HG03571 (cell line): Measurements from ENCODE around the gene ANKRD33.

ENCODE experiments used
- ATAC-seq: cut with Tn5 transposase; IDR thresholded peaks from one replicate; pipeline ENCODE4 v1.9.1; 2021; ENCODE audit not compliant: unreplicated experiment

ANKRD33 gene

DNA sequence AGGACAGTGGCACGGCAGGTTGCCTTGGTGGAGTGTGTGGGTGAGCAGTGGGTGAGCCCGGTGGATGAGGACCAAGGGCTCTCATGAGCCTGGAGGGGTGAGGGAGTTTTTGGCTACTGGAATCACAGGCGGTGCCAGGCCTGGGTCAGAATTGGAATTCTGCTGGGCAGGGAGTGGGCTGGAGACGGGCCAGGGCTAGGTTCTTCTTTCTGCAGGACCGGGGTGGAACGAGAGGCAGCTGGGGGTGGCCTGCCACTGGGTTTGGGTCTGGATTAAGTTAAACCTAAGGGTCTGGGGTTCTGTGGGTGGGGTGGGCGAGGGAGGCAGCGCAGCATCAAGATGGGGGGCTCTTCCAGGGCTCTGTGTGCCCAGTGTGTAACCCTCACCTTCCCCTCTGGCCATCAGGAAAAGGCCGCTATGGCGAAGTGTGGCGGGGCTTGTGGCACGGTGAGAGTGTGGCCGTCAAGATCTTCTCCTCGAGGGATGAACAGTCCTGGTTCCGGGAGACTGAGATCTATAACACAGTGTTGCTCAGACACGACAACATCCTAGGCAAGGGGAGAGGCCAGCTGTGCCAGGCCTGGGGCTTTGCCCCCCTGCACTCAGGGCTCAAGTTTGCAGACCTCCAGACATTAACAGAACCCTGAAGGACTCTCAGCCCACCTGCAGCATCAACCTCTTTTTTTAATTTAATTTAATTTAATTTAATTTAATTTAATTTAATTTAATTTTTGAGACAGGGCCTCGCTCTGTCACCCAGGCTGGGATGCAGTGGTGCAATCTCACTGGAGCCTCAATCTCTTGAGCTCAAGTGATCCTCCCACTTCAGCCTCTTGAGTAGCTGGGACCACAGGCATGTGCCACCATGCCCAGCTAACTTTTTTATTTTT, 26.4 kb downstream of the ANKRD33 start:
- no peak for ATAC-seq

DNA sequence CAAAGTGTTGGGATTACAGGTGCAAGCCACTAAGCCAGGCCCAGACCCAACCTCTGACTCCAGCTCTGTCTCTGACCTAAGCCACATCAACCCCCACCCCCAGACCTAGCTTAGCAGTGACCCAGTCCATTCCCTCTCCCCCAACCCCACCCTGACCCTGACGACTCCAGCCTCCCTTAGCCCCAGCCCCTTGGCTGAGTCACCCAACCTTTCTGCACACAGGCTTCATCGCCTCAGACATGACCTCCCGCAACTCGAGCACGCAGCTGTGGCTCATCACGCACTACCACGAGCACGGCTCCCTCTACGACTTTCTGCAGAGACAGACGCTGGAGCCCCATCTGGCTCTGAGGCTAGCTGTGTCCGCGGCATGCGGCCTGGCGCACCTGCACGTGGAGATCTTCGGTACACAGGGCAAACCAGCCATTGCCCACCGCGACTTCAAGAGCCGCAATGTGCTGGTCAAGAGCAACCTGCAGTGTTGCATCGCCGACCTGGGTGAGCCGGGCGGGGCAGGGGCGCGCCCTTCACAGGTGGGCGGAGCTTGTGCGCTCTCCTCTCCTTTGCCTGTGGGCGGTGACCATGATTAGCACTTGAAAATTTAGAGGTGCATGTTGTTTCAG, 27.2 kb downstream of the ANKRD33 start:
- no peak for ATAC-seq

DNA sequence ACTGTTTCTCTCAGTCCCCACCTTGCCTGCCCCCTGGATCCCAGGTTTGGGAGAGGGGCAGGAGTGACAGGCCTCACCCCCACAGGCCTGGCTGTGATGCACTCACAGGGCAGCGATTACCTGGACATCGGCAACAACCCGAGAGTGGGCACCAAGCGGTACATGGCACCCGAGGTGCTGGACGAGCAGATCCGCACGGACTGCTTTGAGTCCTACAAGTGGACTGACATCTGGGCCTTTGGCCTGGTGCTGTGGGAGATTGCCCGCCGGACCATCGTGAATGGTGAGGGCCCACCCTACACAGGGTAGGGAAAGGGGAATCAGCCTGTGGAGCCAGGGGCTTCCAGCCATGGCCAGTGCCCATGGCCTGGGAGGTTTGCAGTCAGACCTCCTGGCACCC, 28.0 kb downstream of the ANKRD33 start:
- no peak for ATAC-seq

DNA sequence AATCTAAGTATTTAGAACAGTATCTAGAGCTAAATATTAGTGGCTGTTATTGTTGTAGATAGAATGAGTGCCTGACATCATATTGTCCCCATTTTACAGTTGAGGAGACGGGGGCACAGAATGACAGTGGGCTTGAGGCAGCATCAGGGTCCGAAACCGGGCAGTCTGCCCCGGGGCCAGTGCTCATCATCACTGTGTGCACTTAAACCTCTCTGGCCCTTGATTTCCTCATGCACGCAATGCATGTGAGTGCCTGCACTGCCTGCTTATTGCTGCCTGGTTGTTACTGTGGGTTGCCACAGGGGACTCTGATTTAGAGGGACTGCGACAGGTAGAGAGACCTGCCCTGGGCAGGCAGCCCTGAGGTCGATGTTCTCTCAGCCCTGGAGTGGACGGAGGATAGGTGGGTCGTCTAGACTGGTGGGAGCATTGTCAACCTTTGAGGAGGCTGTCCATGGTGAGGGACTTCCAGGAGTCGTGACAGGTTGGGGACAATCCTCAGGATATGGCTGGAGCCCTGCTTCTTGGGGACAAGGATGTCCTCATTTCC, 29.2 kb downstream of the ANKRD33 start:
- no peak for ATAC-seq

DNA sequence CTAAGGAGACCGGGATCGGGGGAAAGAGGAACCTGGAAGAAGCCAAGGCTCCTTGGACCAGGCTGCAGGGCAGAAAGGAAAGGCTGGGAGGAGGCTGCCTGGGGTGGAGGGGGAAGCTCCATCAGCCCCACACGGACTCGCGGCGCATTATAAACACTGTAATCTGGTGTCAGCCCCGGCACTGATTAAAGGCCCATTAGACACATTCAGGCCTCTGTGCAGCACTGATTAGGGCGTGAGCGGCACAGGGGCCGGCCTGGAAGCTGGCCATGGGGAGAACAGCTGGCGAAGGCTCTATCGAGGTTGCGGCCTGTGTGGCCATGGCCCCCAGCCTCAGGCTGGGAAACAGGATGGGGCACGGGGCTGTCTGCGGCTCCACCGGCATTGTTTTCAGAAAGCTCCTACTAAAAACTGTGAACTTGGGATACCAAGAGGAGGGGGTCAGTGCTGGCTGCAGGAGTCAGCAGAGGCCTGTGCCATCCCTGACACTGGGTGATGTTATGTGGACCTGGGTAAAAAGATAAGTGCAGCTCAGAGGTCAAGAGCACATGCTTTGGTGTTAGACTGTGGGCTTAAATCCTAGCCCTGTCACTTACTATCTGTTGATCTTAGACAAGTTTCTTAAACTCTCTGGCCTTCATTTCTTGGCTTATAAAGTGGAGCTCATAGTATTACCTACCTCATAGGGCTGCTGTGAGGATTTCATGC, 30.0 kb downstream of the ANKRD33 start:
- no peak for ATAC-seq

DNA sequence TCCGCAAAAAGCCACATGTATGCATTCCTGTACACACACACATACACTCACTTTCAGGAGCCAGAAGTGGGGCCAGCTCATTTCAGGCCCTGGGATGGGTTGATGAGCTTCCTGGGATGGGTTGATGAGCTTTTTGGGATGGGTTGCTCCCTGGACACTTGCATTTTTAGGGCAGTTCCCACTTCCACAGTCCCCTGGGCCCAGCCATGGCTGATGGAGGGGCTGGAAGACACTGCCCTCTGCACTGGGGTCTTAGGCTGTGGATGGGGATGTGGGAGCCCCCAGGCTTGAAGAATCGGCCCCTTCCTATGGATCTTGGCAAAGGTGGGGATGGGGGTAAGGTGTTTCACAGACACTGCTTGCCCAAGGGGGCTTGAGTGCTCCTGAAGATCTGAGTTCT, 32.1 kb downstream of the ANKRD33 start:
- no peak for ATAC-seq

DNA sequence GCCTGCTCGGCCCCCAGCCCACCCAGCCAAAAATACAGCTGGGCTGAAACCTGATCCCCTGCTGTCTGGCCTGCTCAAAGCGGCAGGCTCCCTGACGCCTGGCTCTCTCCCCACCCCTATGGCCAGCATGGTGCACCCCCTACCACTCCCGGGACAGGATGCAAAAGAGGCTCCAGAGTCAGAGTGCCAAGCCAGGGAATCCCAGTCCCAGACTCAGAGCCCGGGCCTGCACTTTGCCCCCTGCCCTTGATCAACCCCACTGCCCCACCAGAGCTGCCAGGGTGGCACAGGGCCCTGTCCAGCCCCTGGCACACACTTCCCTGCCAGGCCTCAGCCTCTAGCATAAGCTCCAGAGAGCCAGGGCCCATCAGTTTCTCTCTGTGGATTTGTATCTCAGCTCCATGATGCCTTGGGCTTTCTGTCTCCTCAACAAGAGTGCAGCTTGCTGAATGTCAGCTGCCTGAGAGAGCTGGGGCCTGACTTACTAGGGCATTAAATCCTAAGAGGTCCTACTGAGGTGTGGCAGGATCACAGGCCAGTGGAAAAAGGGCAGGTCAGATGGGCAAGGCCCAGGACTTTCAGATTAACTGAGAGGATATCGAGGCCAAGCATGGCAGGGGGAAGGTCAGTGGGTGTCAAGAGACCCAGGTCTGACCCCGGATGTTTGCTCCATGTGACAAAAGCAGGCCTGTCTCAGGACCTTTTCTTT, 33.3 kb downstream of the ANKRD33 start:
- no peak for ATAC-seq

DNA sequence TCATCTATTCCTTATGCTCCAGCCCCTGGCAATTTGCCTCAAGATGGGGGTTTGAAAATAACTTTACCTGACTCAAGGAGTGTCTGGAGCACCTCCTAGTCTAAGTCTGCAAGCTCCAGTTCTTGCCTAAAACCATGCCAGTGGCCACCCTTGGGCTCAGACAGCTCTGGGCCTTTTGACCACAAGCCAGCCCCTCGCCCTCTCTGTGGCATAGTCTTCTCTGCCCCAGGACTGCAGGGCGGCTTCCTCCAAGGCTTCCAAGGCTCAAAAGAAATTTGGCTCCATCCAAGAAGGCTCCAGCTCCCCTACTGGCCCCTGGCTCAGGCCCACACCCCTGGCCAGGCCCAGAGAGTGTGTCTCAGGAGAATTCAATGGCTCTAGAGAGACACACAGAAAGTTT, 34.2 kb downstream of the ANKRD33 start:
- no peak for ATAC-seq

DNA sequence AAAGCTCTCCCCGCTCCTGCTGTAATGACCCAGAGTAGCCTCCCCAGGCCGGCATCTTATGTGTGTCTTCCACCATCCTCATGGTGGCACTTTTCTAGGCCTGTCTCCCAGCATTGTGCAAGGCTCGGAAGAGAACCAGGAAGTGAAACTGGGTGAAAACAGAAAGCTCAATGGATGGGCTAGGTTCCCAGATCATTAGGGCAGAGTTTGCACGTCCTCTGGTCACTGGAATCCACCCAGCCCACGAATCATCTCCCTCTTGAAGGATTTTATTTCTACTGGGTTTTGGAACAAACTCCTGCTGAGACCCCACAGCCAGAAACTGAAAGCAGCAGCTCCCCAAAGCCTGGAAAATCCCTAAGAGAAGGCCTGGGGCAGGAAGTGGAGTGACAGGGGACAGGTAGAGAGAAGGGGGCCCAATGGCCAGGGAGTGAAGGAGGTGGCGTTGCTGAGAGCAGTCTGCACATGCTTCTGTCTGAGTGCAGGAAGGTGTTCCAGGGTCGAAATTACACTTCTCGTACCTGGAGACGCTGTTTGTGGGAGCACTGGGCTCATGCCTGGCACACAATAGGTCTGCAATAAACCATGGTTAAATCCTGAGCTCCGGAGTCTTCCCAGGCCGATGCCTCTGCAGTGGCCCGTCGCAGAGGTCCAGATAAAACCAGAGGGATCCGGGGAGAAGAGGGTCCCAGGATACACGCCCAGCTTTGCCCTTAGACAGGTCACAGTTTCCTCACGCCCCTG, 35.0 kb downstream of the ANKRD33 start:
- no peak for ATAC-seq

DNA sequence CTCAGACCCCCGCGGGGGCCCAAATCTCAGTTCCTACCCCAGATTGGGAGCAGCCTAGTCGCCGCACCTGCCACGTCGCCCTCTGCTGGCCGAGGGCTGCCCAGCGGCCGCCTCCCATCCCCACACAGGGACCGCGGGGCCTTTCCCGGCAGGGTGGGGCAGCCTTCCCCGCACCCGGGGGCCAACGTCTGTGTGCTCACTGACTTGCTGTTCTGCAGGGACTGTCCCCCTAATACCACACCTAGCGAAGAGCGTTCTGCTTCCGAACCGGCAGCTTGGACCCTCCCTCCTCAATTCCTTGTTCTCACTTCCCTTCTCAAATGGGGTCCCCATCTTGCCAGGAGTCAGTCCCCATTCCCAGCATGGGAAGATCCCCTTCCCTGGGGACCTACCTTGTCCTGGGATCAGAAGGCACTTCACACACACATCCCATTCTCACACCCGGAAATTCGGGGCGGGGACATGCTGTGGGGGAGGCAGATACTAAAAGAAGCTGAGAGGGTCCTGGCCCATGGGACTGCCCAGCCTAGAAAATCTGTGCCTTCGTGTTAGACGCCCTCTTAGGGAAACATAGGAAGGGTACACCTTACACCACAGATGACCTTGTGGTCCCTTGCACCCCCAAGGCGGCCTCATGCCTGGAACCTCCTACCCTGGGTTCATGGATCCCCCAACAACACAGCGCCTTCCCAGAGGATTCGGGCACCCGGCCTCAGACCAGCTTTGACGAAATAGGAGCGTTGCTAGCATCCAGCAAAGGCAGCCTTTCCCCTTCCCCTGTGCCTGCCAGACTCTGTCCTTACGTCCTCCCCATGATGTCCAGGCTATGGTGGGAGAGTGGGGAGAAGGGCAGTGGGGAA, 35.8 kb downstream of the ANKRD33 start:
- no peak for ATAC-seq

DNA sequence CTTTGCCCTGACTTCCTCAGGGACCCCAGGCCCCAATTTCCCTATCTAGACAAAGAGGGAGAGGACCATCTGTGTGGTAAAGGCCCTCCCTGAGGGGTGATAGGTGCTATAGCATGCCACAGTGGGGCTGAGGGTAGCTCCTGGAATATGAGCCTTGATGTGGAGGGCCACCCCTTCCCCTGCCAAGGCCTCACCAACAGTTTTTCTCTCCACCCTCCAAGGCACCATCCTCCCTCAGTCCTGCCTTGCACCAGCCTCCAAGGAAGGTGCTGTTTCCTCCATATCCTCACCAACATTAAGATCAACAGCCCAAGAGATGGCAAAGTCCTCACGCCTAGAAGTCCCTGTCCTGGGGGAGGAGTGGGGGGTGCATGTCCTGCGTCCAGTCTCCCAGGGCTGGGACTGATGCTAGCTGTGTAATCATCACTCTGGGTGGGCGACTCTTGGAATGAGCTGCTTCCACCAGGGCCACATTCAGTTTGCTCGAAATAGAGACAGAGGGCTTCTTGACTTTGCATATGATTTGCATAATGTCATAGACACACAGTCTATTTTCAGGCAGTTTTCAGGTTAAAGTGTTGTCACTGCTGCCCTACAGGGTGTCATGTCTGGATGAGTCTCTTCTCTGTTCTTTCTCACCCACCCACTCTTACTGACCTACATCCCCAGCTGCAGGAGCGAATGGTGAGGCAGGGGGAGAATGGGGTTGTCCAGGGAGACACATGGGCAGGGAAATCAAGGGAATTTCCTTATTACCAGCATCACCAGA, 36.8 kb downstream of the ANKRD33 start:
- ATAC-seq = no peak

DNA sequence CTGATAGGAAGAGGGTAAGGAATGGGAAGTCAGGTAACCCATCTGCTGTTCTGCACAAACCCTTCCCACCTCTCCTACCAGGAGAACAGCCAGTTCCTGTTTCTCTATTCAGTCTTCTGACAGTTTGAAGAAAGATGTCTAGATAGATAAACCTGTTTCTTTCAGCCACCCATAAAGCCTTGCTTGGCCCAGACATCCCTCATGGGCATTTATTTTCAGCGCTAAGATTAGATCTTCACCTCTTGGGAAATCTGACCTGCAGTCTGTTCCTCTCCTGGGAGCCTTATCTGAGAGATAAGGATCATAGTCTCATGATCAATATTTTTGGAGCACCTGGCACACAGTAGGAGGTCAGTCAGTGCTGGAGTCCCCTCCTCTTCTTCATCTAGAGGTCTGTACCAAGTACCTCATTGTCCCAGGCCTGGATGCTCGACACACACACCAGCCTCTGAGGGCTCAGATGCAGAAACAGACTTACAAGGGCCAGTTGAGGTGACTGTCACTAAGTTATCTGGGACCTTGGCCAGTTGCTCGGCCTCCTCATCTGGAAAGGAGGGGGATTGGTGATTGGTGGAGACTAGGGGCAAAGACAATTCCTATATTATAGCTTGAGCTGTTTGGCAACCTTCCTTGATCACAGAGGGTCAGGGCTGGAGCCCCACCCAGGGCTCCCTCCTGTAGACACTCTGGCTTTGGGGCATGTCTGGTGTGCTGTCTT, 37.6 kb downstream of the ANKRD33 start:
- ATAC-seq = no peak

DNA sequence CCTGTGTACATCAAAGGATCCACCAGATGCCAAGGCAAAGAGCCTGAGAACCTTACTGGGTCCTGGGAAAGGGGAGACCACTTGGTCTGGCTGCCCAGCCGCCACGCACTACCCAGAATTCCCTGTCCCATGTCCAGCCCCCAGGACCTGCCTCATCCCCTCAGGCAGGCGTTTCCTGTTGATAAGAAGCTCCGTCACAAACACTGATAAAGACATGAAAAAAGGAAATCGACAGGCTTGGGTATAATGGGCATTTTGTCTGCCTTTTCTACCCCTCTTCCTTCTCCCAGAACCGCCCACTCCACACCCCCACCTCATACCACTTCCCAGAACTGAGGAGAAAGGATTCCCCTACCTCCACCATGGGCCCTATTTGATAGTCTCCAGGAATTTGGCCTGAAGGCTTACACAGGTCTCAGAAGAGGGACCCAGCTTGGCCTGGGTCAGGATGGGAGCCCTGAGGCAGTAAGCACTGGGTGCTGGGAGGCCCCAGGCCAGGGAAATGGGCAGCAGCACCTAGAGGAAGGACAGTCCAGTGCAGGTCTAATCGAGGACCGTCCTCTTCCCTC, 38.2 kb downstream of the ANKRD33 start:
- no peak for ATAC-seq

DNA sequence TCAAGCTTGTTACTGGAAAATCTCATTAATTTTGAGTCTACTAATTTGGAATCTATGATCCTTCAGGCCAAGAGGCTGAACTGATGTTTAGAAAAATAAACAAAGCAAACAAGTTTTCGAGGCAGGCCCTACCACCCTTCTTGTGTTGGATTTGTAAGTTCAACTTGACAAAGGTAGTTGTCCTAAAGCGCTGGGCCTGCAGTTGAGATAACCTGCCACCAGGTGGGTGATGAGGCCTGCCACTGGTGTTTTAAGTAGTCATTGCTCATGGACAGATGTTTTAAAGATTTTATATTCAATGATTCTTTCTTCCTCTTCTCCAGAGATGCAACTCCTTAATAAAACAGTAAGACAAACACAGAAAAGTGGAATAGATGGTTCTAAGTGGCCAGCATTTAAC, 38.8 kb downstream of the ANKRD33 start:
- no peak for ATAC-seq

DNA sequence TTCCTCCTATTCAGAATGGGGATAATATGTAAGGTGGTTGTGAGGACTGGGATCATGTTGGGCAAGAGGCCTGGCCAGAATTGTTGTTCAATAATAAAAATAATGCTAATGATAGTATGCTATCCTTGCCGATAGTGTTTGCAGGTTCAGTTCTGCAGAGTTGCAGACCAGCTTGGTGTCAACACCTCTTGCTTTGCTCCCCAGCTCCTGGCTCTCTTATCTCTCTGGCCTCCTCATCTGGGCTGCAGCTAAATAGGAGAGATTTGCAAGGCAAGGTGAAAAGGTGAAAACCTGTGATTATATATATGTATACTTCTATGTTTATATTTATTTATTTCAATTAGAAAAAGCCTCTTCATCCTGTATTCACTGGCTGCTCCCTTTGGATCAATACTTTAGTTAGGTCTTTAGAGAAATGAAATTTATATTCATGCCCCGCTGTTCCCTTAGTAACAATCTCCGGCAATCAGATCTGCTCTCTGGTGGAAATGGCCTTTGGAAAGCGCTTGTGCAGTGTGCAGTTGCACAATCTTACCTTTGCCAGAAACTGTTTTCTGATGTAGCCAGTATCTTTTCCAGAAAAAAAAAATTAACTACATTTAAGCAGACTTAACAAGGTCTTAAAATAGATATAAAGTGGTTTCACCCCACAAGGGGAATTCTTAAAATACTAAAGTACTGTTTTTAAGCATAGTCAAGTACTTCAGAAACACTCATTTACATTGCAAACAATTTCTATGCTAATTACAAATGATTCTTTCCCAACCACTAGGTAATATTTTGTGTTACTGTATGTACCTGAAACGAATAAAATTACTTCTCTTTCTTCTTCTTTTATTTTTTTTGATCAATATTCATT, 44.5 kb downstream of the ANKRD33 start:
- ATAC-seq = no peak

DNA sequence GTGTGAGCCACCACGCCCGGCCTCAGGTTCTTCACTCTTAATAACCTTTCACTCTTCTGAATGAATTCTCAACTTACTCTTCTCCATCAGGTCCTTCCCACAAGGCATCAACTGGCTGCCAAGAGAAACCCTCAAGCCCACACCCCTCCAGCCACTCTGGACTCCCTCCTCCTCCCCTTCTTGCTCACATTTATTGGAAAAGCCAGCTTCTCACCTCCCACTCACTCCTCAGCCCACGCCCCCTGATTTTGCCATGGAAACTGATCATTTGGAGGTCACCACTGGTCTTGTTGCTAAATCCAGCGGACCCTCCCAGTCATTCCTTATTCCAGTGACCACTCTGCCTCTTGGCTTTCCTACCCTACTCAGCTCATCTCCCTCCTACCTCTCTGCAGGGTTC, 46.2 kb downstream of the ANKRD33 start:
- no peak for ATAC-seq

DNA sequence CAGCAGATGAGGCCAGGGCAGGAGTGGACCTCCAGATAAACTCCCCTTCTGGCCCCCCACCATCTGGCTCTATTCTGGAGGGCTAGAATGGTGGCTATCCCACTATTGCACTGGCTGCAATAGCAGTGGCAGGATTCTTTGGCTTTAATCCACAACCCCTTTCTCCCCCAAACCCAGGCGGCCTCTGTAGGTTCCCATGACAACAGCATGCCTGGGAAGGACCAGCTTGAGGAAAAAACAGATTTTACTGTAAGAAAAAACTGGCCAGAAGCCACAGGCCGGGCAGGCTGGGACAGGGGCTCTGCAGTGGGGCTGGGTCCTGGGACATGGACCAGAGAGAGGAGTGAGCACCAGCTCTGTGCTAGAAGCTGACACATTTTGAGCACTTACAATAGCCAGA, 50.0 kb downstream of the ANKRD33 start:
- ATAC-seq = no peak
